Muscle of back (tissue), 11 donors: ENCODE measurements around the gene VSTM2B. TPM values are rescaled to one million over a fixed set of nuclear protein-coding genes. Genes with fewer than 3 reads are reported as not detected.

Source experiments
- DNase-seq, 3 donors: peaks; one replicate each; pipeline versions ENCODE4 v3.0.0 to v3.0.0-alpha.2; 2013
- polyA plus RNA-seq, 10 donors: library from polyadenylated mRNA; unstranded; fragments of 120-200 nt; gene quantifications; one replicate each; pipeline ENCODE4 v1.2.1, GENCODE V29; 2013; ENCODE audit not compliant: insufficient read length in 10 of 10

Gene VSTM2B
- polyA plus RNA-seq, 10 donors, result 0.14 to 0.52 (median 0.42) TPM; not detected in 5

DNA sequence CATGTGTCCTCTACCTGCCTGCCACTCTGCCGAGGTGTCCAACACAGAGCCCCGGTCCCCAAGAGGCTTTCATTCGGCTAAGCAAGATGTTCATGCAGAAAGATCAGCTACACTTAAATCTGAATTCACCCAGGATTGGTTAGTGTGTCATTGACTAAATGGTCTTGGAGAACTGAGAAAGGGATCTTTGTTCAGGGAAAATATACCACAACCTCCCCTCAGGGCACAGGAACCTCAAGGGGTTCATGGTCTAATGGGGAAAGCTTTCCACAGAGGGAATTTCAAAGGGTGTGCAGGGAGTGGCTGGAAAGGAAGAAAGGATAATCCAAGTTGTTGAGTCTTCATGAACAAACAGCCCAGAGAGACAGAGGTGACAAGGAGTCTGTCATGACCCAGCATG is 65.9 kb downstream of the VSTM2B start:
- no peak for DNase-seq

DNA sequence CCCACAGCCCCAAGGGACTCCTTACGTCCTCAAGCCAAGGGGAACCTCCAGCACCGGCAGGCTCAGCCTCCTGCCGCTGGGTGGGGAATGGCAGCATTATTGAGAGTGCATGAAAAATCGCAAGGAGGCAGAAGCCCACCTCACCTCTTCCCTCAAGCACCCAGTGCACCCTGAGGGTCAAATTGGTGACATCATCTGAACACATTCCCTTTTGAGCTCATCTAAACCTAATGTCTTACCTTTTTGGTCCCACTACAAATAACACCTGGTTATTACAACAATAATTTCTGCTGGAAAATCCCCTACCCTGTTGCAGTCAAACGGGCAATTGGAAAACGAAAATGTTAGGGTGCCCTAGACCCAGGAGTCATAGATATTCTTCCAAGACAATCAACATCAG is 68.1 kb downstream of the VSTM2B start:
- DNase-seq, result no peak

GRCh38 chr19:29596080-29596727 is 70.4 kb downstream of the VSTM2B start:
- no peak for DNase-seq

DNA sequence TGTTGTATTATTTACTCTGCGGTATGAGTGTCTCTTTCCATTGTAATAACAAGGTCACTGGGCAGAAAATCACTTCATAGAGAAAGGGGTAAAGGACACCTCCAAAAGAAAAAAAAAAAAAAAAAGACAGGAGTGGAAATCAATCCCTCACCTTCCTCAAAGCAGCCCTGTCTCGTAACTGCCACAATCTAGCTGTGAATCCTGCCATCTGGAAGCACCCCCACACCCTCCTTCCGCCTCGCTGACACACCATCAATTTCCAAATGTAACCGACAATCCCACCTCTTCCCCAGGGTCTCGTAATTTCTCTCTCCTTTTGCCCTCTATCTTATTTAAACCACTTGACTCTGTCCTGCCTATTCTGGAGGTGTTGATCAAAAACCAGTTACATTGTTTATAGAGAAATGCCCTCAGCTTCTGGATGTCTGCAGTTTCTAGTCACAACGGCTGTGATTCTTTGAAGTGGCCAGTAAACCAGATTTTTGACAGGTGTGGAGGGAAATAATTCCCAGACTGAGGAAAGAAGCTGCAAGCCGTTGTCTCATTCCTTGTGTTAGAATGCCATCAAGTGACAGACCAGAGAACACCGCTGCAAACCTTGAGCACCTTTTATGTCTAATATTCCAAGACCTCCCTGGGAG is 71.2 kb downstream of the VSTM2B start:
- no peak for DNase-seq

- no peak for DNase-seq
These were observed 72.2 kb downstream of the VSTM2B start for GRCh38 chr19:29598036-29598435.

DNA sequence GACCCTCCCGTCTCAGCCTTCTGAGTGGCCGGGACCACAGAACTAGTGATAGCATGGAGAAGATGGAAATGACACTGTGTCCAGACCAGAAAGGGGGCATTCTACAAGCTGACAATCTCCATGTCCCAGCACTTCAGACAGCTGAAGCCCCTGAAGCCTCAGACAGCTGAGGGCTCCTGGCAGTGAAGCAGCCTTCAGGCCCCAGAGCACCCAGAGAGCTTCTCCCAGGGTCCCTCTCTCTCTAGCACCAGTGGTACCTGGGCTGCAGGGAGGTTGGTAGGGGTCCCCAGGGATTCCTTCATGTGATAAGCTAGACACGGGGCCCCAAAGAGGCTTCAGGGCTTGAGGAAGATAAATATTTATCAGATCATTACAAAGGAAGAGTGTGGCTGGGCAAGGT is 72.7 kb downstream of the VSTM2B start:
- no peak for DNase-seq

DNA sequence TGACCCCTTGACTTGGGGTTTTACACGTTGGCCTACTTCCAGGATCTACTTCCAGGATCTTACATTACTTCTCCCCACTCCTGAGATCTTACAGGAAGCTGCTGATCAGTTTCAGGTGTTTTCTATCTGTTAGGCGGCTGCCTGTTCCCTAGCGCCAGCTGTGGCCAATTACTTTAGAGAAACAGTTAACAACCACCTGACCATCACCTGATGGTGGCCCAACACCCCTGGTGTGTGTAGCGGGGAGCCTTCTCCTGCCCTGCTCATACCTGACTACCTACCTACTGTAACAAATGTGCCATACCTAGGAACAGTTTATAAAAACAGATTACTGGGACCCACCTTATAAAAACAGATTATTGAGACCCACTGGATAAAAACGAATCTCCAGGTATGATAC is 77.5 kb downstream of the VSTM2B start:
- DNase-seq, result no peak

DNA sequence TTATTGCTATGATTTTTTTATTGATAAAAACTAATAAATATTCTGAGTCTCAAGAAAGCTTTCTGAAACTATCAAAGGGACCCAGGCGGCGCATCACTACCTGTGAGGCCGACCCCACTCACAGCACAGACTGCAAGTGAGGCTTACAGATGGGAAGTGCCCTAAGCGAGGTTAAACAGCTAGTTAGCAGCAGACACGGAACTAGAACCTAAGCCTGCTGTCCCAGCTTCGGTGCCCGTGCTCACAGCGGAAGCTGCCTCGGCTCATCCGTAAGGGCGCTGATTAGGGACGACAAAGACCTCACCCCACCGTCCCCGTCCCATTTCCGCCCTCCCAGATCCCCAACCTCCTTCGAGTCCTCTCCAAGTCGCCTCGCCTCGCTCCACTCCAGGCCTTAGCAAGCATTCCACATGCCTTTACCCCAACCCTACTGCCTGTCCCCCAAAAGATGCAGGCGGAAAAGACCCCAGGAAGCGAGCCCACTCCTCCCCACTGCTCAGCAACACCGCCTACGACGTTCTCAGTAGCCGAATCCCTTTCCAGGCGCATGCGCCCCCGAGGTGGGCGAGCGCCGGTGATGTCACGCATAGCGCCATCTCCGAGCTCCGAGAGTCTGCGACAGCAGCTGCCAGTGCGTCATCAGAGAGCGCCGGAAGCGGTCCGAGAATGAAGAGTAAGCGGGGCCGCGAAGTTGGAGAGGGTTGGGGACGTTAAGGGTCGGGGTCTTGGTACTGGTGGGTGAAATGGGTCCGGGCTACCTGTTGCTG is 80.0 kb downstream of the VSTM2B start, which contains the start of gene POP4:
TSS of gene POP4 (plus strand) at position 631 of the 767 bp plus-strand sequence. CDS start at position 667, 36 bp downstream.
- DNase-seq, result peak; percentile 97 to 100 (median 99)

DNA sequence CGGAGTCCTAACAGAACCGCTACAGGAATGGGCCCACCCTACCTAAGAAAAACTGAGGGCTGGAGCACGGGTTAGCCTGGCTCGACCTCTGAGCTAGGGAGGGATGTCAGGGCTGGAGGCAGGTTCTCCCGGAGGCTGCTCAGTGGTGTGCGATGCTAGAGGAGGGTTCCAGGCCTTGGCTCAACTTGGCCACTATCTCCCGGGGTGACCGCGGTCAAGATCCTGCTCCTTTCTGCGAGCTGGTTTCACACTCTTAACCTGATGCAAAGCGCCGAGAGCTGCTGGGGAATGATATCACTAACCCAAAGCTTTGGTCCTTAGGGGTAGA is 80.6 kb downstream of the VSTM2B start:
- DNase-seq, result no peak

DNA sequence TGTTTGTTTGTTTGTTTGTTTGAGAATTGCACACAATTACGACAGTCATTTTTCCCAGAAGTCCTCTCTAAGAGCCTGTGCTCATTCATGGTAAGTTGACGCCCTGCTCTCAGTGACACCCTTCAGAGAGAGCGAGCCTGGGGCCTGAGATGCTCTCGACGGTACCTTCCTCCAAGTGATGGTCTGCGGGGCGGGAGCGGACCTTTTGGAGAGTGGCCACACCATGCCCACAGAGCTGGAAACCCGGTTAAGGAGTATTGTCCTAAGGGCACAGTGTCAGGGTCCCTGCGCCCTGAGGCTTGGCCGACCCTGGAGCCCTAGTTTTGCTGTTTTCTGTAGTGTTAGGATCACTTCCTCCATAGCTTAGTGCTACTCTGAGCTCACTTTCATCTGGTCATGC is 83.8 kb downstream of the VSTM2B start:
- DNase-seq, result no peak

GRCh38 chr19:29610213-29610573 is 84.4 kb downstream of the VSTM2B start:
- no peak for DNase-seq

- peak; percentile 72 to 89 (median 85) for DNase-seq
These were observed 84.9 kb downstream of the VSTM2B start for GRCh38 chr19:29610574-29611271.

GRCh38 chr19:29612121-29612520 is 86.3 kb downstream of the VSTM2B start:
- DNase-seq, result no peak

GRCh38 chr19:29612801-29613595 is 87.2 kb downstream of the VSTM2B start:
- no peak for DNase-seq

- DNase-seq, result no peak
These were observed 88.3 kb downstream of the VSTM2B start for GRCh38 chr19:29614046-29614445.

Other genes with a start within 250 kb of the VSTM2B start
- 10 to 100 TPM; 38.0 to 48.0 (median 43.2) TPM for gene POP4, start 80.3 kb downstream of the VSTM2B start, polyA plus RNA-seq
- 1 to 10 TPM; 2.7 to 4.9 (median 3.6) TPM for gene PLEKHF1, start 139.5 kb downstream of the VSTM2B start, polyA plus RNA-seq
- 10 to 100 TPM; 20.8 to 27.3 (median 25.2) TPM for gene C19orf12, start 189.3 kb downstream of the VSTM2B start, polyA plus RNA-seq